ENCODE data around the gene NHLRC4.

The NHLRC4 gene

DNA sequence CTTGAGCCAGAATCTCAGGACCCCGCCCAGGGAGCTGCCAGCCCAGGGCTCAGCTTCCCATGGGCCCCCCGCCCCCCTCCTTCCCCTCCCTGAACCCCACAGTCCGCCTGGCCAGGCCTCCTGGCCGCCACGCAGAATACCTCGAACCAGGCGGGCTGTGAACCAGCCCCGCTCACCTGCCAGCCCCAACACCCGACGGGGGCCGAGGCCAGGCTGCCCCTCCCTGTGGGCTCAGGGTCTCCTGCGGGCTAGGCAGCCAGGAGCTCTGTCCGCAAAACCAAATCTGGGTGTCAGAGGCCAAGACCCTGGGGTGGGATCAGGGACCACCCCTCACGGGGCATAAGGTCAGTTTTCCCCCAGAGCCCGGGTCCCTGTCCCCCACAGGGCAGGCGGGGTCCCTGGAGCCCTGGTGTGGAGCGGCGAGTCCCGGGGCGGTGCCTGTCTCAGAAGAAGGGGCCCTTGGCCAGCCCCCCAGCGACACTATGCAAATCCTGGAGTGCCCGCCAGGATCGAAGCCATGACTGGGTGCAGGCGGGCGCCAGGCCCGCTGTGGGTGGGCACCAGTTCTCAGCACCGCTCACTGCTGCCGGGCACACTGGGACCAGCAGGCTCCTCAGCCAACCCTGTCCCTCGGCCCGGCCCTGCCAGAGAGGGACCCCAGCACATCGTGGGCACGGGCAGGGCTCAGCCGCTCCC lies 13.1 kb upstream of the NHLRC4 start:
- ATAC-seq = no peak
- no peak for DNase-seq

DNA sequence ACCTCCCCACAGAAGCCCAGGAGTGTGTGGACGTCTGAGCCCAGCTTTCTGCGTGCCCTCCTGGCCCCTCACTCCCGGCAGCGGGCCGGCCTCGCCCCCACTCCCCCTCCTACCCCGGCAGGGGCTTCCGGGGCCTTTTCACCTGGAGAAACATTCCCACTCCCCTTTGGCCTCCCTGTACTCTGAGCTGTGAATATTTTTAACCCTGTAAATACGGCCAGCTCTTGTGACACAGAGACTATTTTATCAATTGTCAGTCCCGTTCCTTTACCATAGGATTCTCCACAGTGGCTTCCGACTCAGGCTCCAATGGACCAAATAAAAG lies 12.5 kb upstream of the NHLRC4 start:
- no peak for DNase-seq
- no peak for ATAC-seq

DNA sequence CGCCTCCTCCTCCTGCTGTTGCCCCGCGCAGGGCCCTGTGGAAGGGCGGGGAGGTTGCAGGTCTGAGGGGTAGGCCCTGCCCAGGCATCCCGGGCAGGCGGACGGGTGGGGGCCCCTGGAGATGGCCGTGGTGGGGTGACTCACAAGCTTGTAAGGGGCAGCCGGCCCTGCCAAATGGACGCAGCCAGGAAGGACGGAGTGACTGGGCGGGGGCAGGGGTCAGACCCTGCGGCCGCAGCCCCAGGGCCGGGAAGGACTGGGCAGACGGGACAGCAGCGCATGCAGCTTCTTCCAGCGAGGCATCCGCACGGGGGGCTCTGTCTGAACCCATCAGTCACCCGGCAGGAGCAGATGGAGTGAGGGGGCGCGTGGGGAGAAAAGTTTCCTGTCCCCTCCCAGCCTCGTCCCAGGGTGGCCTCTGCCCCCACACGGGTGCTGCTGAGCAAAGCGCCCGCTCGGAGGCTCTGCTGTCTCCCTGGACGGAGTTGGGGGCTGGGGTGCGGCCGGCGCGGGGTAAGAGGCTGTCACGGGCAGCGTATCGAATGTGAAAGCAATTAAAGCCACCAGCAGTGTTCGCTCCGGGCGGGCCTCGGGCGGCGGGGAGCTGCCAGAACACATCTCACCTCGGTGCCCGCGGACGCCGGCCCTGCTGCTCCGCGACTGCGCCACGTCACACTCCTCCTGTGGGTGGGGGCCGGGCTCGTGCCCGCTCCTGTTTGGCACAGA lies 12.0 kb upstream of the NHLRC4 start:
- DNase-seq (no peak), ATAC-seq (no peak)

DNA sequence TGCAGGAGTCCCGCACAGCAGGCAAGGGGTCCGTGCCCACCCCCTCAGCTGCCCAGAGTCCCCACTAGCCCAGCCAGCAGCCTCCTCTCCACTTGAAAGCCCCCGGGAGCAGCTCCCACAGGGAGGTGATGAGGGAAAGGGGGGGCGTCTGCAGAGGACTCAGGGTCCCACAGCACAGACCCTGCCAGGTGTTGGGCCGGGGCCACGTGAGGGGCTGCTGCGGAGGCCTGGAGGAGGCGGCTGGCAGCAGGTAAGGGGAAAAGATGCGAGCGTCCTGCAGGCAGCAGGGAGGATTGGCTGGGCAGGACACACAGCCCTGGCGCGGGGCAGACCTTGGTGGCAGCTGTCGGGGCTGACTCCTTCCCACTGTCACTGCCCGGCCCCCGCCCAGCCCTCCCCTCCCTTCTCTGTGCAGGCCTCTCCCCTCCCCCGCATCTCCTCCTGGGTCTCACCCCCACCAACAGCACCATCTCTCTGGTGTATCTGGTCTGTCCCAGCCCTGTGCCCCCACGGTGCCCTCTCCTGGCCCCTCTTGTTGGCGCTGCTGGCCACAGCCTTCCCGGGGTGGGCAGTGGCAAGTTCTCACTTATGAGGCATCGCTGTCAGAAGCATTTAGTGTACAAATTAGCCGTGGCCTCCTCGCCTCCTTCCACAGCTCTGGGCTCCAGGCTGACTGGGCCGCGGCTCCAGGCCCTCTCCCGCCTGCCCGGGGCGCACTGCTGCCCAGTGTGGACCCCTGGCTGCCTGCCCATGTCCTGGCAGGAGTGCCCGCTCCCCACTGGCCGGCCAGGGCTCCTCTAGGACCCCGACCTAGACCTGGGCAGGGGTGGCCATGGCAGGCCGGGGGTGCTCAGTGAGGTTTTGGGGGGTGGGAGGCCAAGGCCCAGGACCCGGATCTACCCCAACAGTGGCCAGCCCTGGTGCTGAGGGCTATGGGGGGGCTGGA lies 11.0 kb upstream of the NHLRC4 start:
- ATAC-seq (no peak), DNase-seq (no peak)

DNA sequence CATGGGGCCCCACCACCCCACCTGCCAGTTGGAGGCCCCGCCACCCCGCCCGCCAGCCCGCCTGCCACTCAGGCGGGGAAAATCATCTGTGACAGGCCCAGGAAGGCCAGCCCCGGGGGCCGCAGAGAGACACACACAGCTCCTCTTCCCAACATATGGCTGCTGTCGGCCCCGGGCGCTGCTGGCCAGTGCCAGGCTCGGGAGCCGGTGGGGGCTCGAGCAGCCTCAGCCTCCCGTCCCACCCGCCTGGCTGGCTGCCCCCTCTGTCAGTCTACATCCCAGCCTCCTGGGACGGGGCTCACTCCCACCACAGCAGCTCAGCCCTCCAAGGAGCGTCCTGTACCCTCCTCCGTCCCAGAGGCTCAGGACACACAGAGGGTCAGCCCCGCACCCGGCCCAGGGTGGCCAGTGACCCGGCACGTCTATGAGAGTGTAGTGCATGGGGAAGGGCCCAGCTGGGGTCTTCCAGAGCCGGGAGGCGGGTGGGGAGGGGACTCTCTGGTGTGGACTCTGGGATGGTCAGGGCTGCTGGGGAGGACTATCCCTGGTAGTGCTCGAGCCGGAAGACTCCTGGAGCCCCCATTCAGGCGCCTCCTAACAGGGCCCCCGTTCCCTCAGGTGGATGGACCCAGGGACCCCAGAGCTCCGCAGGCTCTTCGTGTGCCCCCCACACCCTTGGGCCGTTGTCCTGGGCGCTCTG lies 10.2 kb upstream of the NHLRC4 start:
- no peak for DNase-seq
- ATAC-seq = no peak

DNA sequence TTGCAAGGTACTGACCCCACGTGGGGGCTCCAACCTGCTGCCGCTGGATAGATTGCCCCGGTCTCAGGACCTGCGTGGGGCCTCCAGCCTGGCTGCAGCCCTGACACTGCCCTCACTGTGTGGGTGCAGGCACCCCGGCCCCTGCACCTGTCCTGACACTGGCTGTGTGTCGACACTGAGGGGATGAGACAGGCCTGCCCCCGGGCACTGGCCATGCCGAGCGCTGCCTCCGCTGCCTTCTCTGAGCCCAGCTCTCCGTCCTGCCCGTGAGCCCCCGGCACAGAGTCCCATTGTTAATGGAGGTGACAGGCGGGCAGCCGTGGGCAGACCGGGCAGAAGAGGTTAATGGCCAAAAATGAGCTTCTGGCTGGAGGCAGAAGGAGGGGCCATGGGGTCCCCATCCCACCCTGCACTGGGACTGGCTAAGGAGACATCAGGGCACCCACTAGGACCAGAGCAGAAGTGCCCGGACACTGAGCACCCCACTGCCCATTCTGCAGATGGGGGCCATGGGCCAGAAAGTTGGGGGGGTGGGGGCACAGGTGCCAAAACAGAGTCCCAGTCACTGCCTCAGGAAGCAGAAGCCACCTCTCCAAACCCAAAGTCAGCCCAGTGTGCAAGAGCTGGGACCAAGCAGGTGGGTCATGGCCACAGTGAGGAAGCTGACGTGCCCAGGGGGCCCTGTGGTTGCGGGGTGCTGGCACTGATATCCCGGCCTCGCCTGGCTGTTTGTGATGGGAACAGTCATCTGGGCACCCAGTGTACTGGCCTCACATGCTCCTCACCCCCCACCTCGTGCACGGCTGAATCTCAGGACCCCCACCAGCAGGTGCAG lies 9.1 kb upstream of the NHLRC4 start:
- DNase-seq = no peak
- ATAC-seq = no peak

DNA sequence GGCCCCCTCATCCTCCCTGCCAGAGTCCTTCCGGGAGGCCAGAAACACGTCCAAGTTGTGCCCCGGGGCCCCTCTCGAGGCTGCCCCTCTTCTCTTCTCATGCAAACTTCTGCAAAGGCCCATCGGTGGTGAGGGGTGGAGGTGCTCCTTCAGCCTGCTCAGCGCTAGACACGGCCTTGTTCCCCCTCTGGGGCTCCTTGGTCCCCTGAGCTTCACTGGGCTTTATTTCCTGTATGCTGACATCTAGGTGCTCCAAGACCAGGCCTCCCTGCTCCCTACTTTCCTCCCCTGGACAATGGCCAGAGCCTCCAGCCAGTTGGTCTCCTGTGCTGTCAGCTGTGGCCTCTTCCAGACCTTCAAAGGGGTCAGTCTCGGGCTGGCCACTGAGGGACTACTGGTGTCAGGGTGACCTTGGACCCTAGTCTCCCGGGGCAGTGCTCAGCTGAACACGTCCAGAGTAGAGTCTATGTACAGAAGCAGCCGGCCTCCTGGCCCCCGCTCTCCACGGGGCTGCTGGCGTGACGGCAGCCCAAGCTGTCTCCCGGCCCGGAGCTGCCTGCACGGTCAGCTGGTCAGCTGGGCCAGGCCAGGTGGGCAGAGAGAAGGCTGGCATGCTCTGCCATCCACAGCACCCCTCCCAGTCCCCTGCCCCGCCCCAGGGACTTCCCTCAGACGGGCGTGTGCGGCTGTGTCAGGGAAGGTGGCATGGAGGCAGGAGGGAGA lies 8.3 kb upstream of the NHLRC4 start:
- DNase-seq = no peak
- ATAC-seq = no peak

DNA sequence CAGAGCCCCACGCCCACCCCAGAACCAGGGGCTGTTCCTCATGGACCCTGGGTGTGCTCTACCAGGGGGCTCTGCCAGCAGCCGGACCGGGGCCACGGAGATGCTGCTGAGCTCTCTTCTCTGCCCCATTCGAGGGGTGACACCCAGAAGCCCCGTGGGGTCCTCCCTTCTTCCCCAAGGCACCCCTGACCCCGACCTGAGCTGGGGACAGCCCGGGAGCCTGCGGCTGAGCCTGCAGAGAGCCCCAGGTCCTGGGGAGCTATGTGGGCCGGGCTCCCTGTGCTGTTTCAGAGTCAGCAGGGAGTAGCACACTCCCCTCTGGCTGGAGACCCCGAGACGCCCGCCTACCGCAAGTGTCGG lies 7.8 kb upstream of the NHLRC4 start:
- ATAC-seq (no peak), DNase-seq (no peak)

DNA sequence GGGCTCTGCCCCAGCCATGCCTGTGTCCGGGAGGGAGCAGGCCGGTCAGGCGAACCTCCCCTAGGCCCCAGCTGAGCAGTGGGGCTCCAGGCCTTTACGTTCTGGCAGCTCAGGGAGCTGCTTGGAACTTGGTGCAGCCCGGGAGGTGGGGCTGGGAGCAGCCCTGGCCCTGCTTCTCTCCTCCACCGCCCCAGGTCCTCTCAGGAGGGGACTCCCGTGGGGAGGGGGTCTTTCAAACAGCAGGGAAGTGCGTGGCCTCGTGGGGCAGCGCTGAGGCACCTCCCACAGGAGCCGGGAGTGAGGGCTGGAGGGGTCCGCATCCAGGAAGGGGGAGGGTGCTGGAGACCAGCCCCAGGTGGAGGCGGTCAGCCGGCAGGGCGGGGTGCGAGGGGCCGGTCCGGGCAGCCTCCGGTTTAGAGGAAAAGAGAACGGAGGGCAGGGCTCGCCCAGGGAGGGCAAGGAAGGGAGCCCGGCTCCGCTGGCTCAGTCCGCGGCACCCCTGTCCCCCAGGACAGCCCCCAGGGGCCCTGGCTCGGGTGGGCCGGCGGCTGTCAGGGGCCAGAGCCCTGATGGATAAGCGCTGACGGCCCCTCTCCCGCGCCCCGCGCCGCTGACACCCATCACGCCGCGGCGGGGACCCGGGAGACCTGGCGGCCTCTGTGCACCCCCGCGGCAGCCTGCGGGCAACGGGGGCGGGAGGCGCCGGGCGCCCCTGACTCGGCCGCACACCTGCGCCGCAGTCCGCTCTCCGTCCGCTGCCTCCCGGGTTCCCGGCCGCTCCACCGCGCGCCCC lies 7.2 kb upstream of the NHLRC4 start:
- ATAC-seq (no peak), DNase-seq (no peak)

DNA sequence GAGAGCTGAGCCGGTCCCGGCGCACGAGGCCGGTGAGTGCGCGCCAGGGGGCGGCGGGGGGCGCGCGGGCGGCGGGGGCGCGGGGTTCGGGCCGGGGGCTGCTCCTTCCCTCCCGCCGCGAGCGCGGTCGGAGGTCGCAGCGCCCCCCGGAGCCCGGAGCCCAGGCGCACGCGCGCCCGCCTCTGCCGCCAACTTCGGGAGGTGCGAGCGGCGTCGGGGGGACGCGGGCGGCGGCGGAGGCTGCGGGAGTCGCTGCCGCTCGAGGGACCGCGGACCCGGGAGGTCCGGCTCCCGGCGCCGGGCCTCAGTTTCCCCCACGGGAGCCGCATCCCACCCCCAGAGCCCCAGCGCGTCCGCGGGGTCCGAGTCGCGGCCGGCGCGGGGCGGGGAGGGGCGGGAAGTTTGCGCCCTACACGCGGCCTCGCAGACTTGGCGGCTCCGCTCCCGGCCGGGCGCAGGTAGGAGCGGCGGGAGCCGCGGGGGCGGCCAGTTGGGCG lies 6.6 kb upstream of the NHLRC4 start, which contains the start of gene PRR35:
TSS of gene PRR35 (plus strand) at position 191 of the 497 bp plus-strand sequence. CDS start 2,901 bp downstream, outside the sequence.
- ATAC-seq (no peak), DNase-seq (no peak)

DNA sequence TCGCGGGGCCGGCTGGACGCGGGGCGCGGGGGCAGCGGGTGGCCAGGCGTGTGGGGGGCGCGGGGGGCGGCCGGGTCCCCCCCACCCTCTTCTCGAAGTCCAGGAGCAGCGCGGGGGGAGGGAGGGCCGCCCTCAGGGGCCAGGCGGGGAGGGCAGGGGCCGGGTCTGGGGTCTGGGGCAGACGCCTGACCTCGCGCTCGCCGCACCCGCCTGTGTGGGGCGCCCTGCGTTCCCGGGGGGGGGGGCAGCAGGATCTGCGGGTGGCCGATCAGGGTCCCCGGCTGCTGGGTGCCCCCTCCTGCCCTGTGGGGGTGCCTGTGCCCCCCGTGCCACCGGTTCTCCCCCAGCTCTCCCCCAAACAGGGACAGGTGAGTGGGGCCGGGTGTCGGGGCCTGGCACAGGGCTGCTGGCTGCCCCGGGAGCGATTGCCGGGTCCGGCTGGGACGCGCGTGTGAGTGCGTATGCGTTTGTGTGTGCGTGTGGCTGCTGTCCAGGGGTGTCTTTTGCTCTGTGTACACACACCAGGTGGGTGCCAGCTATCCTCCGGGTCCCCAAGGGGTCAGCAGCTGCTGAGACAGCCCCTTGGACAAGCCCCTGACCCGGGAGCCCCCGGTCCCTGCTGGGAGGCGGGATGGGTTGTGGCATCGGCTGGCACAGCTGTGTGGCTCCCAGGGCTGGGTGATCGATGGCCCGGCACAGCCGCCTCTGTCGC lies 5.9 kb upstream of the NHLRC4 start:
- no peak for DNase-seq

DNA sequence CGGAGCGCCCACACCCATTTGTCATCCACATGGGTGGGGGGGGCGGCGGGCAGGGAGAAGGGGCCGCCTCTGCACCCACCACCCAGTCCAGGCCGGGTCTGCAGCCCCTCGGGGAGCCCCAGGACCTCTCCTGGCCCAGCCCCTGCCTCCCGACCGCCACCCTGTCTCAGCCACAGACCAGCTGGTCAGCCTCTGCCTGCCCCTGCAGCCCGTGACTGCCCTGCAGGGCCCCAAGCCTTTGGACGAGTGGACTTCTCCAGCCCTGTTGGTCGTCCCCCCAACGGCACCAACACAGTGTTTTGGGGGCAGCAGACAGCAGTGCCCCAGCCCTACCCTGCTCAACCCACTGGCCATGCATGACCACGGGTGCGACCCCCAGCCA lies 5.4 kb upstream of the NHLRC4 start:
- DNase-seq = no peak
- no peak for ATAC-seq

More for the DNA sequence above, 5.9 kb upstream of the NHLRC4 start:
- no peak for ATAC-seq

DNA sequence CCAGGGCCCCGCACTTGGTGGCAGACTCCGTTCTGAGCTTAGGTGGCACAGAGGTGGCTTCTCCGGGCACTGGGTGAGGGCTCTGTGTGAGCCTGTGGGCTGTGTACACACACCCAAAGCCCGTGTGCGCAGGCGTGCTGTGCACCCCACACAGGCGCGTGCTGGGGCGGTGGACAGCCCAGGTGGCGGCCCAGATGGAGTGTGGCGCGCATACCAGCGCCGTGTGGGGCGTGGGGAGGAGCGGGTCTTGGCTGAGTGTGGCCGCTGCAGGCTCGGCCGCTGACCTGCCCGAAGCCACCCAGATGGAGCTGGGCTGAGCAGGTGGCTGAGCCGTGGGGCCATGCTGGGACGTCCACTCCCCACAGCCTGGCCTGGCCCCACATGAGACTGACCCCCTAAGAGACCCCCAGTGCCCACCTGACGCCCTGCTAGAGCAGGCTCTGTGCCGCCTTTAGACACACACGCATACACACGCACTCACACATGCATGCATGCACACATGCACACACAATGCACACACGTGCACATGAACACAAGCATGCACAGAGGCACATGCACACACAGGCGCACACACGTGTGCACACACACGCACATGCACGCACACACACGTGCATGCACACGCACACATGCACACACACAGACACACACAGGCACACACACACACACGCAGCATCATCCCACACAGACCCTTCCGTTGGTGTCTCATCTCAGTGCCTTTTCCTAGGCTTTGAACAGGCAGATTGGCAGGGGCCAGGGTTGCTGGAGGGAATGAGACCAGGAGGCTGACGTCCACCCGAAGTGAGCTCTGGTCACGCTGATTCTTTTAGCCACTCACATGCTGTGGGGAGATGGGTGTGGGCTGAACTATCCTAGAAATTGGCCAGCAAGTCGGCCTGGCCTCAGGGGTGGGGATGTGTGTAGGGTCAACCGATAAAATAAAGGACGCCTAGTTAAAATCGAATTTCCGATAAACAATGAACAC lies 4.6 kb upstream of the NHLRC4 start:
- ATAC-seq = no peak
- DNase-seq = no peak

DNA sequence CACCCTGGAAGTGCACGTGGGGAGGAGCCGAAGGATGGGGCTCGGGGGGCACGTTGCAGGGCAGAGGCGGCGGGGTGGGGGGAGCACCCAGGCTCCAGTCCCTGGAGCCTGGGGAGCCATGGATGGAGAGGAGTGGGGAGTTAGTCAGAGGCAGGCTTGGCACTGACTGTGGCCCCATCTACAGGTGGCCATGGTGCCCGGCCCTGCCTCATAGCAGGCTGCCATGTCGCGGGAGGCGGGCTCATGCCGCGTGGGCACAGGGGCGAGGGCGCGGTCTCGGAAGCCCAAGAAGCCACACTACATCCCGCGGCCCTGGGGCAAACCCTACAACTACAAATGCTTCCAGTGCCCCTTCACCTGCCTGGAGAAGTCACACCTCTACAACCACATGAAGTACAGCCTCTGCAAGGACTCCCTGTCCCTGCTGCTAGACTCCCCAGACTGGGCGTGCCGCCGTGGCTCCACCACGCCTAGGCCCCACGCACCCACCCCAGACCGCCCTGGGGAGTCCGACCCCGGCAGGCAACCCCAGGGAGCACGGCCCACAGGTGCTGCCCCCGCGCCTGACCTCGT lies 3.6 kb upstream of the NHLRC4 start:
- no peak for DNase-seq
- ATAC-seq = no peak

DNA sequence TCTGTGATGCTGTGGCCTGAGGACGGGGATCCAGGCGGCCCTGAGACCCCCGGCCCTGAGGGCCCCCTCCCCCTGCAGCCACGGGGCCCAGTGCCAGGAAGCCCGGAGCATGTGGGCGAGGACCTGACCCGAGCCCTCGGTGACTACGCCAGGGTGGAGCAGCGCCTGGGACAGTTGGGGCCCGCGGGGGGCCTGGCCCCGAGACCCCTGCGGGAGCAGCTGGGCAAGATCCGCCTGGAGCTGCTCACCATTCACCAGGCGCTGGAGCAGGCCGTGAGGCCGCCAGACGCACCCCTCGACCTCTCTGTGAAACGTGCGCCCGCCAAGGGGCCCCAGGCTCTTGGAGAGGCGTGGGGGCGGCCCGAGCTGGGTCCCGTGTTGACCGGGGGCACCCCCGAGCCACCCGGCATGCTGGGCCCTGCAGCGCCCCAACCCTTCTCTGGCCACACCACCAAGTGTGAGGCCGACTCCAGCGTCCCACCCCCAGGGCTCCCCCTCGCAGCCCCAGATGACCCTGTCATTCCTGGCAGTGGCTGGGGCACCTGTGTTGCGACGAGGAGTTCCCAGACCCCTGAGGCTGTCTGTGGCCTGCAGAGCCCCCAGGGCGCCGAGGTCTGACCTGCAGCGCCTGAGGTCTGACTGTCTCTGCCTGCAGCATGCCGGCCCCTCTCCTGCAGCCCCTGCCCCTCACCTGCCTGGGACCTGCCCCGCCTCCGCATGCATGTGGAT lies 2.0 kb upstream of the NHLRC4 start:
- no peak for DNase-seq
- ATAC-seq = no peak

DNA sequence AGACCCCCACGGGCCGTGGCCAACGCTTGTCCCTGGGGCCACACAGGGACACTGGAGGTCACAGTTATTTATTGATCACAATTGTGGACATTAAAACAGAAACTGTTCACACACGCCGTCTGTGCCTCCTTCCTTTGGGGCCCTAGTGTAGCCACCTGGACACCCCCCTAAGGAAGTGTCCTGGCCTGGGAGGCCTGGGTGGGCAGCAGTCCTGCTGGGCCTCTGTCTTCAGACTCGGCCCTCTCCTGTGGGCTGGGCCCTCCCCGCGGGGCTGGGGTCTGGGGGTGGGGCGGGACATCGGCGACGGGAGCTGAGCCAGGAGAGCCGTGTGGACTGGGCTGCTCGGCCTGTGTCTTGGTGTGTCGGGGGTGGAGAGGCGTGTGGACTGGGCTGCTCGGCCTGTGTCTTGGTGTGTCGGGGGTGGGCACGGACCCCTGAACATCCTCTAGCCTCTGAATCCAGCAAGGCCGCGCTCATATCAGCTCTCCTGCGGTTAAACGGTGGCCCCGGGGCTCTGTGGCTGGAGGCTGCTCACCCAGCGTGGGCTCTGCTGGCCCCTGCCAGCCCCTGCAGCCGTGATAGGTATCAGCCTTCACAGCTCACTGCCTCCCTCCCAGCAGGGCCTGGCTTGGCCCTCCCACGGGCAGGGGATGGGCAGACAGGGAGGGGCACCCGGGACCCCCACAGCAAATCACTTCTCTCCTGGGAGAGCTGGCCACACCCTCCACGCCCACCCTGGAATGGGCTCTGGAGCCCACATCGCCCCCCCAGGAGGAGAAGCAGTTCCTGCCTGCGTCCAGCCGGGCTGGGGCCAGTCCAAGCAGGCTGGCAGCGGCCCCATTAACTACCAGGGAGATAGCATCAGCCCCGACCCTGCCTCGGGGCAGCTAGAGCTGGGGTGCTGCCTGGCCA lies 1.1 kb upstream of the NHLRC4 start:
- DNase-seq (no peak), ATAC-seq (no peak)
